Stimulated activated CD4-positive, alpha-beta T cell treated with anti-CD3 and anti-CD28 coated beads, Interleukin-2, amount 100 ng/mL, for 24 hours (primary cell): Measurements from ENCODE around the gene MAP2K5.

ENCODE experiments used
- DNase-seq, 2 donors: peaks; one replicate each; pipeline ENCODE4 v3.0.0-alpha.2; 2020

The MAP2K5 gene

GRCh38 chr15:67542420-67543347 lies at the start of gene MAP2K5:
MAP2K5 (plus strand) TSS chr15:67542703; CDS start chr15:67543336, 633 bp downstream.
- peak; percentile 86 to 89 for DNase-seq

GRCh38 chr15:67495585-67495984 lies 46.9 kb upstream of the MAP2K5 start:
- DNase-seq, result no peak

- DNase-seq, result no peak
Measured at GRCh38 chr15:67501177-67501835, 41.2 kb upstream of the MAP2K5 start.

GRCh38 chr15:67501836-67502461 lies 40.6 kb upstream of the MAP2K5 start:
- DNase-seq, result no peak

- DNase-seq, result no peak
Measured at GRCh38 chr15:67504056-67504455, 38.4 kb upstream of the MAP2K5 start.

- no peak for DNase-seq
Measured at GRCh38 chr15:67504796-67505195, 37.7 kb upstream of the MAP2K5 start.

- DNase-seq, result no peak
Measured at GRCh38 chr15:67505675-67506572, 36.6 kb upstream of the MAP2K5 start.

GRCh38 chr15:67506775-67507747 lies 35.4 kb upstream of the MAP2K5 start:
- DNase-seq, result no peak

- no peak for DNase-seq
Measured at GRCh38 chr15:67508407-67508806, 34.1 kb upstream of the MAP2K5 start.

GRCh38 chr15:67509918-67510317 lies 32.6 kb upstream of the MAP2K5 start:
- no peak for DNase-seq

- DNase-seq, result no peak
Measured at GRCh38 chr15:67510597-67511190, 31.8 kb upstream of the MAP2K5 start.

GRCh38 chr15:67511606-67512005 lies 30.9 kb upstream of the MAP2K5 start:
- DNase-seq, result no peak

GRCh38 chr15:67512140-67512539 lies 30.4 kb upstream of the MAP2K5 start:
- no peak for DNase-seq

- DNase-seq, result no peak
Measured at GRCh38 chr15:67512933-67513714, 29.4 kb upstream of the MAP2K5 start.

GRCh38 chr15:67515090-67515489 lies 27.4 kb upstream of the MAP2K5 start:
- no peak for DNase-seq

GRCh38 chr15:67515557-67515956 lies 26.9 kb upstream of the MAP2K5 start:
- DNase-seq, result no peak

- no peak for DNase-seq
Measured at GRCh38 chr15:67520321-67521028, 22.0 kb upstream of the MAP2K5 start.

- peak; percentile 85 to 87 for DNase-seq
Measured at GRCh38 chr15:67521029-67521782, 21.3 kb upstream of the MAP2K5 start, which contains the start of gene C15orf61. C15orf61 (plus strand) TSS chr15:67521131; CDS start chr15:67521249, 118 bp downstream.
